Upper lobe of left lung (tissue), 6 donors: ENCODE data around the gene AKT1S1. TPM values are rescaled to one million over a fixed set of nuclear protein-coding genes. Genes with fewer than 3 reads are reported as not detected.

Source experiments
- ATAC-seq, 2 donors: fragments of 200-7000 bp; cut with Tn5 transposase; one replicate each; pipeline ENCODE4 v1.9.1; 2022; ENCODE audit warnings: mild to moderate bottlenecking in 2 of 2, moderate library complexity in 2 of 2; ENCODE audit not compliant: low FRiP score in 2 of 2
- DNase-seq, 2 donors: peaks; one replicate each; pipeline ENCODE4 v3.0.0-alpha.2; 2019 to 2020
- H3K27ac ChIP-seq, 4 donors: fragments of 200-600 bp; sonication (generic); one replicate each; pipeline ENCODE4 v1.5.1; 2016 to 2019
- H3K27me3 ChIP-seq, 4 donors: fragments of 200-600 bp; sonication (generic); one replicate each; pipeline ENCODE4 v1.5.1; 2017 to 2019
- H3K36me3 ChIP-seq, 4 donors: fragments of 200-600 bp; sonication (generic); one replicate each; pipeline ENCODE4 v1.5.1; 2016 to 2019
- H3K4me1 ChIP-seq, 4 donors: fragments of 200-600 bp; sonication (generic); one replicate each; pipeline ENCODE4 v1.5.1; 2018 to 2019
- H3K4me3 ChIP-seq, 4 donors: fragments of 200-600 bp; sonication (generic); one replicate each; pipeline ENCODE4 v1.5.1; 2017 to 2019; ENCODE audit warnings: mild to moderate bottlenecking in 2 of 4, moderate library complexity in 1 of 4
- H3K9me3 ChIP-seq, 4 donors: fragments of 200-600 bp; sonication (generic); one replicate each; pipeline ENCODE4 v1.5.1; 2018 to 2019
- EP300 ChIP-seq, 4 donors: sonication (generic); formaldehyde crosslinking; IDR thresholded peaks; one replicate each; pipeline ENCODE4 v1.5.1; 2017; ENCODE audit warnings: antibody characterized with exemption in 4 of 4, control low read depth in 2 of 4
- POLR2A ChIP-seq, 4 donors: fragments of 450-650 bp; IDR thresholded peaks; one replicate each; pipeline ENCODE4 v1.5.1; 2016 to 2017; ENCODE audit warnings: antibody characterized with exemption in 4 of 4, mild to moderate bottlenecking in 2 of 4
- POLR2AphosphoS5 ChIP-seq, 2 donors: sonication (generic); formaldehyde crosslinking; IDR thresholded peaks; one replicate each; pipeline ENCODE4 v1.5.1; 2017; ENCODE audit warnings: antibody characterized with exemption in 2 of 2
- WGBS, 2 donors: methylation state at CpG; one replicate each; pipeline ENCODE4 v1.1.5; 2017 to 2018; 5-methylcytosine and 5-hydroxymethylcytosine counted together
- total RNA-seq, 6 donors: library from RNA; depleted of rRNA in 4 of 6; stranded (reverse); fragments of >200 nt in 4 of 6; gene quantifications; one replicate each; pipeline versions ENCODE4 v1.1.0 to v1.2.1, GENCODE V29; 2016 to 2021
- TF ChIP-seq, protein P1 (sequence below), 6 experiments: fragments of 450-650 bp in 4 of 6; fragments of 200-600 bp in 2 of 6; sonication (generic) in 2 of 6; IDR thresholded peaks; one replicate each; pipeline ENCODE4 v1.5.1; 2016 to 2019; ENCODE audit warnings: antibody characterized with exemption in 6 of 6
- donor health status: DM: no; HTN: no; CAD: no; lungs with moderate emphysema.
- donor health status: DM: no; HTN: yes; CAD: no; lungs with severe emphysema.

The AKT1S1 gene
- total RNA-seq, 6 donors from 2014 or later, result 11.8 to 35.5 (median 25.7) TPM

DNA sequence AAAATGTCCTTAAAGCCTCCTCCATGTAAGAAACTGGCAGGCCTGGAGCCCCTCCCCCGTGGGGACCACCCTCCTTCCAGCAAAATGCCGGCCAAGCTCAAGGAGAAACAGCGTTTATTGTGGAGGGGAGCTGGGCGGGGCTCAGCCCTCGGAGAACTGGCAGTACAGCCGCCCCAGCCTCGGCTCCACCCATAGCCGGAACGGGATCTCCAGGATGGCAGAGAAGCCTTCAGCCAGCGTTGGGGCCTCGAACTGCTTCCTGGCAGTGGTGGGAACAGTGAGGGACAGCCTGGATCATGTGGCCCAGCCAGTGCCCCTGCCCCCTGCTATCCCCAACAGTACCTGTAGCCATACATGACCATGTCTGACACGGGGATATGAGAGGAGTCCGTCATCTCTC is 16.0 kb downstream of the AKT1S1 start:
- Histone ChIP-seq H3K27me3 (no peaks in the 10 kb centered on the region), H3K27ac (peak overlapping the region in 3 of 4 donors; percentile 54 to 63 (median 61)), H3K4me3 (no peak overlapping the region), H3K36me3 (peaks cover 12 to 89% (median 75%) of the 10 kb centered on the region in 4 donors), H3K9me3 (no peaks in the 10 kb centered on the region), H3K4me1 (peaks cover 11 to 19% (median 18%) of the 10 kb centered on the region in 4 donors)
- ATAC-seq (peak in 1 of 2 donors; percentile 46), DNase-seq (peak in 1 of 2 donors; percentile 55)
- WGBS, 2 donors, result 31 to 52% methylated on average over 7 to 13 of the region's 13 CpGs
- TF ChIP-seq EP300 (IDR thresholded peaks at IDR 0.05), result no peak
- TF ChIP-seq, protein P1, sequence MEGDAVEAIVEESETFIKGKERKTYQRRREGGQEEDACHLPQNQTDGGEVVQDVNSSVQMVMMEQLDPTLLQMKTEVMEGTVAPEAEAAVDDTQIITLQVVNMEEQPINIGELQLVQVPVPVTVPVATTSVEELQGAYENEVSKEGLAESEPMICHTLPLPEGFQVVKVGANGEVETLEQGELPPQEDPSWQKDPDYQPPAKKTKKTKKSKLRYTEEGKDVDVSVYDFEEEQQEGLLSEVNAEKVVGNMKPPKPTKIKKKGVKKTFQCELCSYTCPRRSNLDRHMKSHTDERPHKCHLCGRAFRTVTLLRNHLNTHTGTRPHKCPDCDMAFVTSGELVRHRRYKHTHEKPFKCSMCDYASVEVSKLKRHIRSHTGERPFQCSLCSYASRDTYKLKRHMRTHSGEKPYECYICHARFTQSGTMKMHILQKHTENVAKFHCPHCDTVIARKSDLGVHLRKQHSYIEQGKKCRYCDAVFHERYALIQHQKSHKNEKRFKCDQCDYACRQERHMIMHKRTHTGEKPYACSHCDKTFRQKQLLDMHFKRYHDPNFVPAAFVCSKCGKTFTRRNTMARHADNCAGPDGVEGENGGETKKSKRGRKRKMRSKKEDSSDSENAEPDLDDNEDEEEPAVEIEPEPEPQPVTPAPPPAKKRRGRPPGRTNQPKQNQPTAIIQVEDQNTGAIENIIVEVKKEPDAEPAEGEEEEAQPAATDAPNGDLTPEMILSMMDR (IDR thresholded peaks at IDR 0.05), result no peak

DNA sequence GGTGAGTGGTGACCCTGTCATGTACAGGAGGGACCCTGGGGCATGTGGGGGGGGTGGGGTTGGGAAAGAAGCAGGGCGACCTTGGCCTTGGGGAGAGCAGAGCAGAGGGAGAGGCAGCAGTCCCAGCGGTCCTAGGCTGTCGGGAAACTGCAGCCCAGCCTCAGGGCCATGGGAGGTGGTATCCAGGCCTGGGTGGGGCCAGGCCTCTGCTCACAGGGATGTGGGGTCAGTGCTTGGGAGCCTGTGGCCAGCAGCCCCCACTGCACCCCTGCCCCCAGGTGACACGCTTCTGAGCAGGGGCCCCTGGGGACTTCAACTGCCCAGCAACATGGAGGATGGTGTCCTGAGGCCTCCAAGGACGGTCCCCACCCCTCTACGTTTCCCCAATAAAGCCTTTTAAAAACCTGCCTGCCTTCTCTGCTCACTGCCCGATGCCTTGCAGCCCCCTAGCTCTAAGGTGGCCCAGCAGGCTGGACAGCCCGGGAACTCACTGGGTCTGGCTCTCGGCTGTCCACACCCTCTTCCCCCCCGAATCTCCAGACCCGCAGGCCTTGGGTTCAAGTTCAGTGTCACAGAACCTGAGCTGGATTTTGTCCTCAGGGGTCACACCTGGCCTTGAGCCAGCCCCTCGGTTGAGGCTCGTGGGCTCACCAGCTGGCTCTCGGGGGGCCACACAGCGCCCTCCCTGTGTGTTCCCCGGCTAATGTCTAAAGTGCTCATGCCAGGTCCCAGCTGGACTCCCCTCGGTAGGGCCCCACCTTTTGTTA is 16.6 kb downstream of the AKT1S1 start:
- TF ChIP-seq, protein P1 (IDR thresholded peaks at IDR 0.05), result no peak
- TF ChIP-seq POLR2AphosphoS5 (IDR thresholded peaks at IDR 0.05), result no peak
- no peak for TF ChIP-seq POLR2A (IDR thresholded peaks at IDR 0.05)
- TF ChIP-seq EP300 (IDR thresholded peaks at IDR 0.05), result no peak
- Histone ChIP-seq H3K9me3 (no peaks in the 10 kb centered on the region), H3K4me1 (peaks cover 5 to 14% (median 12%) of the 10 kb centered on the region in 4 donors), H3K36me3 (peaks cover 12 to 95% (median 77%) of the 10 kb centered on the region in 4 donors), H3K4me3 (no peak overlapping the region), H3K27me3 (no peaks in the 10 kb centered on the region), H3K27ac (peak overlapping the region in 3 of 4 donors; percentile 54 to 63 (median 61))
- no peak for ATAC-seq
- 79 to 87% methylated on average over 11 to 17 of the region's 17 CpGs for WGBS, 2 donors
- peak in 1 of 2 donors; percentile 62 for DNase-seq

DNA sequence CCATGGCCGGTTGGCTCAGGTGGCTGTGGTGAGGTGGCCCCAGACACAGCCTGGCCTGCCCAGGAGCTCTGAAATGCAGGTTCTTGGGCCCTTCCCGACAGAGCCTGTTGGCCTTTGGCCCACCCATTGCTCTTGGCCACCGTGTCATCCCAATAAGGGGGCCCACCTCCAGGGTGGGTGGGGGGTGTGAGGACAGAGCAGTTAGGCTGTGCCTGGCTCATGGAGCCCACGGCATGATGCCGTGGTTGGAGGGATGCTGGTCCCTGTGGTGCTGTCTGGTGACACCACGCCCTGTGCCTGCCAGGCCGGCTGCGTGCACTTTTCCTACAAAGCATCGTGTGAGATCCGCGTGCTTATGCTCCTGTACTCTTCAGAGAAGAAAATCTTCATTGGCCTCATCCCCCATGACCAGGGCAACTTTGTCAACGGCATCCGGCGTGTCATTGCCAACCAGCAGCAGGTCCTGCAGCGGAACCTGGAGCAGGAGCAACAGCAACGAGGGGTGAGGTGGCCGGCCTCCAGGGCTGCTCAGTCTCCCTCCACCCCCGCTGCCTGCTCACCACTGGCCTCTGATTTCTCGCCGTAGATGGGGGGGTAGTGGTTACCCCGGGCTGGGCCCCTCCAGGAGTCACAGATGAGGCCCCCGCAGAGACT is 17.3 kb downstream of the AKT1S1 start:
- no peaks in the 10 kb centered on the region for H3K9me3 ChIP-seq
- H3K27ac ChIP-seq, result no peak overlapping the region
- H3K4me1 ChIP-seq, result peaks cover 0 to 8% (median 5%) of the 10 kb centered on the region in 4 donors
- no peaks in the 10 kb centered on the region for H3K27me3 ChIP-seq
- no peak overlapping the region for H3K4me3 ChIP-seq
- 91 to 95% methylated on average over 7 to 19 of the region's 22 CpGs for WGBS, 2 donors
- DNase-seq, result peak in 1 of 2 donors; percentile 71
- ATAC-seq, result no peak
- TF ChIP-seq EP300 (IDR thresholded peaks at IDR 0.05), result no peak
- TF ChIP-seq POLR2A (IDR thresholded peaks at IDR 0.05), result no peak
- no peak for TF ChIP-seq POLR2AphosphoS5 (IDR thresholded peaks at IDR 0.05)
- TF ChIP-seq, protein P1 (IDR thresholded peaks at IDR 0.05), result no peak
- H3K36me3 ChIP-seq, result peaks cover 12 to 98% (median 80%) of the 10 kb centered on the region in 4 donors

DNA sequence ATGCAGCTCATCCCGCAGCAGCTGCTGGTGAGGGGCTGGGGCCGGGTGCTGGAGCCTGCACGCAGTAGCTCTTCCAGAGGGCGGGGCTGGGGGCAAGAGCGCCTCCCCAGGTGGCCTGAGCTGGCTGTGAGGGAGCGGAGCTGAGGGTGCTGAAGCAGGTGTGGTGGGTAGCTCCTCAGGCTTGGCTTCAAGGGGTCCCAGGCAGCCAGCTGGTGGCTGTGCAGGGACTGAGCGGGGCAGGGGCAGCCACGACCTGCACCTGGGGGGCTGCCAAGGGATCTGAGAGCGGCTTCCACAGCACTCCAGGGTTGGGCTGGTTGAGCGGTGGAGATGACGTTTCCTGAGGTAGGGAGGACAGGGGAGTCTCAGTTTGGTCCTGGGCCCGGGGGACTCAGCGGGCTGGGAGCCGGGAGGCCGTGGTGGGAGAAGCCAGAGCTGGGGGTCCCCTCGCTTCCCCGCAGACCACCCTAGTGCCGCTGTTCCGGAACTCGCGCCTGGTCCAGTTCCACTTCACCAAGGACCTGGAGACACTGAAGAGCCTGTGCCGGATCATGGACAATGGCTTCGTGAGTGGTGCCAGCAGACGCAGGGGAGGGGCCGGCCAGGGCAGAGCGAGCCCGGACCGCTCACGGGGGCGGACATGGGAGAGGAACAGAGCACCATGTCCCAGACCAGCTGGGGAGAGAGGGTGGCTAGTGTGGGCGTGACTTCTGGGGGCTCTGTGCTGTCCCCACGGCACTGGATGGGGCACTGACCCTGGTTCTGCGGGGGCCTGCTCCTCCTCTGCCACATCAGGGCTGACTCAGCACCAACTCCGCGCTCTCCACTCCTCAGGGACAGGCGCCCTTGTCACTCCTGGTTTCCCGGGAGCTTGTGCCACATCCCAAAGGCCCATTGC is 18.8 kb downstream of the AKT1S1 start:
- 88 to 92% methylated on average over 21 to 35 of the region's 37 CpGs for WGBS, 2 donors
- DNase-seq, result peak in 1 of 2 donors; percentile 83

More for the DNA sequence above, 18.8 kb downstream of the AKT1S1 start:
- Histone ChIP-seq H3K27ac (no peak overlapping the region), H3K36me3 (peaks cover 15 to 89% (median 73%) of the 10 kb centered on the region in 4 donors), H3K4me1 (peaks cover 6 to 17% (median 10%) of the 10 kb centered on the region in 4 donors), H3K9me3 (no peaks in the 10 kb centered on the region), H3K27me3 (no peaks in the 10 kb centered on the region), H3K4me3 (no peak overlapping the region)
- TF ChIP-seq EP300 (IDR thresholded peaks at IDR 0.05) (no peak), POLR2A (IDR thresholded peaks at IDR 0.05) (no peak), POLR2AphosphoS5 (IDR thresholded peaks at IDR 0.05) (no peak)
- TF ChIP-seq, protein P1 (IDR thresholded peaks at IDR 0.05), result no peak
- no peak for ATAC-seq
